ENCODE results near the gene KCNIP1. TPM values are rescaled to one million over a fixed set of nuclear protein-coding genes. Genes with fewer than 3 reads are reported as not detected.

The KCNIP1 gene
- total RNA-seq, 1 experiment from 2014 or later = not detected

DNA sequence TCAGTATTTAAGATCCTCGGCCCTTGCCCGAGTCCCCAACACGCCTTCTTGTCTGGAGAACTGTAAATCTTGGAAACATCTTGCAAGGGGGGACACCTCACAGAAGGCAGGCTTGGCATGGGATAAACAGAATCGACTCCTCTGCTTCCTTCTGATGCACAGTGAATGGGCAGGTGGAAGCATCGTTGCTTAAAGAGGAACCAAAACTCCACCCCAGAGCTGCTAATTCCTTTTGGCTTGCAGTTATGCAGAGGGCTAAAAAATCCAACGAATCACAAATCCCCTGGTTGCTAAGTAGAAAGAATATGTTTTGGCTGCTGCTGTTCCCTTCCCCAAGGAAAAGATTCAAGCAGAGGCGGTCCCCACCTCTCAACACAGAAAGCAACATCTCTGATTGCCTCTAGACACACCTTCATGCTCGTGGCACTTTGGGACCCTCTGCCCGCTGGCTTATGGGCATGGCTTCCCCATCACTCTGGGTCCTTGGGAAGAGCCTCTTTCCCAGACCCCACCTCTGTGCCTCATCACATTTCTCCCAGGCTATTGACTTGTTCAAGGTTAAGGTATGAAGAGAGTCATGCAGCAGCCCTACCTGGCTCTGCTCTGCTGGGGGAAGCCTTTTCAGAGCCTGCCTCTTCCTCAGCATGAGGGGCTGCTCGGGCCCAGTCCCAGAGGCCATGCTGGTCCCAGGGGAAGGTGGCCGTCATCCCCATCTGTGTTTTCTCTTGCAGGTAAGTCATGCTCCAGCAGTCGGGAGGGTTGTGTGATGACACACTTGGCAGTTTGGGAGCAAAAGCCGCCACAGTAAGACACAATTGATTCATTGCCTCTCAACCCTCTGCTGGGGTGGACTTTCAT is 137.1 kb downstream of the KCNIP1 start:
- Histone ChIP-seq H3K9ac (ENCODE audit: low read length) (no peak overlapping the region), H3K27ac (ENCODE audit: low read depth, low read length) (no peak overlapping the region), H2AFZ (ENCODE audit: low read depth, low read length, poor library complexity, severe bottlenecking) (no peak overlapping the region), H3K27me3 (ENCODE audit: insufficient read depth, low read length) (peaks cover 6% of the 10 kb centered on the region; the same call in 1 of the 2 replicates), H3K9me2 (ENCODE audit: insufficient read depth) (no peaks in the 10 kb centered on the region), H3K36me3 (ENCODE audit: control insufficient read depth in 1 of 2, insufficient read depth in 2 of 2, low read length in 2 of 2) (no peaks in the 10 kb centered on the region), H3K9me3 (ENCODE audit: control insufficient read depth in 1 of 2, insufficient read depth in 1 of 2, low read depth in 1 of 2, low read length in 2 of 2) (no peaks in the 10 kb centered on the region), H3K4me3 (replicated peaks in 1 of 2; ENCODE audit: low read depth in 1 of 2, low read length in 2 of 2) (no peak overlapping the region), H4K20me1 (ENCODE audit: insufficient read depth) (no peaks in the 10 kb centered on the region), H3K4me1 (ENCODE audit: control insufficient read depth in 1 of 2, insufficient read depth in 2 of 2, low read length in 2 of 2) (peaks cover 0 to 4% of the 10 kb centered on the region in 2 experiments; a peak in 1 of 4 replicates), H3K4me2 (ENCODE audit: low read length) (no peak overlapping the region), H3K79me2 (ENCODE audit: insufficient read depth, low read length) (no peaks in the 10 kb centered on the region)
- DNase-seq (ENCODE audit: low read depth, low spot score) = no peak
- CTCF ChIA-PET = interaction anchor here (2.8 kb wide), 1 partner anchor 150 kb away, joined by 56 read pairs; no protein-coding TSS in a partner anchor
- intact Hi-C loops (cut with micrococcal nuclease) = no loop called here
- no TSS peak for BruUV-seq (replicated peaks)
- TF ChIP-seq JUND (IDR thresholded peaks at IDR 0.05) = no peak
- no peak for TF ChIP-seq EZH2phosphoT487 (IDR thresholded peaks at IDR 0.05; ENCODE audit: borderline replicate concordance)
- TF ChIP-seq REST (IDR thresholded peaks at IDR 0.05; ENCODE audit: low read depth) = no peak
- TF ChIP-seq RAD21 (IDR thresholded peaks at IDR 0.05; ENCODE audit: low read depth) = no peak
- TF ChIP-seq, protein P1, sequence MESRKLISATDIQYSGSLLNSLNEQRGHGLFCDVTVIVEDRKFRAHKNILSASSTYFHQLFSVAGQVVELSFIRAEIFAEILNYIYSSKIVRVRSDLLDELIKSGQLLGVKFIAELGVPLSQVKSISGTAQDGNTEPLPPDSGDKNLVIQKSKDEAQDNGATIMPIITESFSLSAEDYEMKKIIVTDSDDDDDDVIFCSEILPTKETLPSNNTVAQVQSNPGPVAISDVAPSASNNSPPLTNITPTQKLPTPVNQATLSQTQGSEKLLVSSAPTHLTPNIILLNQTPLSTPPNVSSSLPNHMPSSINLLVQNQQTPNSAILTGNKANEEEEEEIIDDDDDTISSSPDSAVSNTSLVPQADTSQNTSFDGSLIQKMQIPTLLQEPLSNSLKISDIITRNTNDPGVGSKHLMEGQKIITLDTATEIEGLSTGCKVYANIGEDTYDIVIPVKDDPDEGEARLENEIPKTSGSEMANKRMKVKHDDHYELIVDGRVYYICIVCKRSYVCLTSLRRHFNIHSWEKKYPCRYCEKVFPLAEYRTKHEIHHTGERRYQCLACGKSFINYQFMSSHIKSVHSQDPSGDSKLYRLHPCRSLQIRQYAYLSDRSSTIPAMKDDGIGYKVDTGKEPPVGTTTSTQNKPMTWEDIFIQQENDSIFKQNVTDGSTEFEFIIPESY (IDR thresholded peaks at IDR 0.05; ENCODE audit: extremely low read depth, insufficient replicate concordance, low read length) = no peak
- no peak for TF ChIP-seq EZH2 (IDR thresholded peaks at IDR 0.05)
- ATAC-seq = no peak
- POLR2A ChIA-PET = no interaction called here
- RAD21 ChIA-PET (ENCODE audit: low non-redundant PET in 1 of 2, low total read pairs in 2 of 2, uncharacterized antibody in 2 of 2, unreplicated experiment in 2 of 2) = no interaction called here
